Stimulated activated CD4-positive, alpha-beta T cell treated with anti-CD3 and anti-CD28 coated beads, Interleukin-15, amount 100 ng/mL, for 48 hours (primary cell): Measurements from ENCODE around the gene BIRC5.
"Not testable (repeated sequence)": the region's sequence is repeated elsewhere in the genome, so short reads cannot be mapped to it uniquely, and the experiment has no call there.

Experiments used
- DNase-seq, 2 donors: peaks; one replicate each; pipeline ENCODE4 v3.0.0-alpha.2; 2020; ENCODE audit warnings: low read depth in 2 of 2

BIRC5 gene

DNA sequence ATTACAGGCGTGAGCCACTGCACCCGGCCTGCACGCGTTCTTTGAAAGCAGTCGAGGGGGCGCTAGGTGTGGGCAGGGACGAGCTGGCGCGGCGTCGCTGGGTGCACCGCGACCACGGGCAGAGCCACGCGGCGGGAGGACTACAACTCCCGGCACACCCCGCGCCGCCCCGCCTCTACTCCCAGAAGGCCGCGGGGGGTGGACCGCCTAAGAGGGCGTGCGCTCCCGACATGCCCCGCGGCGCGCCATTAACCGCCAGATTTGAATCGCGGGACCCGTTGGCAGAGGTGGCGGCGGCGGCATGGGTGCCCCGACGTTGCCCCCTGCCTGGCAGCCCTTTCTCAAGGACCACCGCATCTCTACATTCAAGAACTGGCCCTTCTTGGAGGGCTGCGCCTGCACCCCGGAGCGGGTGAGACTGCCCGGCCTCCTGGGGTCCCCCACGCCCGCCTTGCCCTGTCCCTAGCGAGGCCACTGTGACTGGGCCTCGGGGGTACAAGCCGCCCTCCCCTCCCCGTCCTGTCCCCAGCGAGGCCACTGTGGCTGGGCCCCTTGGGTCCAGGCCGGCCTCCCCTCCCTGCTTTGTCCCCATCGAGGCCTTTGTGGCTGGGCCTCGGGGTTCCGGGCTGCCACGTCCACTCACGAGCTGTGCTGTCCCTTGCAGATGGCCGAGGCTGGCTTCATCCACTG lies at the start of gene BIRC5:
Gene BIRC5, plus strand, starts transcription at position 238 of the 690 bp plus-strand sequence. Its CDS starts 64 bp downstream, at position 302.
- peak; percentile 83 to 92 for DNase-seq

DNA sequence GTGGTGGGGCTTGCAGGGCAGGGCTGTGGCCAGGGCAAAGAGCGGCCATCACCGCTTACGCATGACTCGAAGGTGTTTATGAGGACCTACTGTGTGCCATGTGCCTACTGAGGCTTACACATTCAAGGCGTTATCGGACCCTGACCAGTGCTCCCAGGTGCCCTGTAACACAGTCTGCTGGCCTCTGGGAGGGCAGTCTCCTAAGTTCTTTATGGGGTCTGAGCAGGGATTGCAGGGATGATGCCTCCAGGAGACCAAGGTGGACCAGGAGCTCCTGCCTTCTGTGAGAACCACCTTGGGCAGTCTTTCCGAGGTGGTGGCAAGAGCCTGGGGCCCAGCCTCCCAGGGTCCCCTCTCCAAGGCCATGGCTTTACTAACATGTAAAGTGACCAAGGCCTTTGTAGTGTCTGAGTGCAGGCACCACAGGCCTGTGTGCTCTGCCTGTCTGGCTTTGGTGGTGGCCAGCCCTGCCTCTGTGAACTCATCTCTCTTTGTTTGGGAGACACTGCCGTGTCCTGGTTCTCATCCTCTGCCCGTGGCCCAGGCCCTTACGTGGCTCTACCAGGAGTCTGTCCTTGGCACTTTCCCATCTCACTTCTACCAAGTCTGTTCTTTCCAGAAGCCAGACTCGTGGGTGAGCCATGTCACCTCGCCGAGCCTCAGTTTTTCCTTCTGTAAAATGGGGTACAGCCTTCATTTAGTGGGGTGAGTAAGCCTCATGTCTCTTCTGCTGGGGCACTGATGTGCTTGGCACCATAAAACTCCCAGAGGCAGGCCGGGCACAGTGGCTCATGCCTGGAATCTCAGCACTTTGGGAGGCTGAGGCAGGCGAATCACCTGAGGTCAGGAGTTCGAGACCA lies 49.1 kb upstream of the BIRC5 start:
- DNase-seq, result no peak

DNA sequence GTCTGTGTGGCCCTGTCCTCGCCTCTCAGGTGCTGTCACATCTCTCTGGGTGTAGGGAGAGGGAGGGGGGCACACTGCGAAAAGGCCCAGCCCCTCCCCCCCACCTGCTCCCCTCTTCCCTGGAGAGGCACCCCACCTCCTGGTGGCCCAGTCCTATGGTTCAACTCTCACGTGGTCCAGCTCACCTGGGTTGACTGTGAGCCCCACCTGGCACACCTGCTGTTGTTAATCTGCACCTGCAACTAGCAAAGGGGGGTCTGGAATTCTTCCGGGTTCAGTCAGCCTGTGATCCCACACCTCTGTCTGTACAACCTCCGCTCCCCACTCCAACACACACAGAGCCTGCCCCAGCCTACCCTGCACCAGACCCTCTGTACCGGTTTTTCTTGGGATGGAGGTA lies 47.6 kb upstream of the BIRC5 start:
- DNase-seq, result no peak

DNA sequence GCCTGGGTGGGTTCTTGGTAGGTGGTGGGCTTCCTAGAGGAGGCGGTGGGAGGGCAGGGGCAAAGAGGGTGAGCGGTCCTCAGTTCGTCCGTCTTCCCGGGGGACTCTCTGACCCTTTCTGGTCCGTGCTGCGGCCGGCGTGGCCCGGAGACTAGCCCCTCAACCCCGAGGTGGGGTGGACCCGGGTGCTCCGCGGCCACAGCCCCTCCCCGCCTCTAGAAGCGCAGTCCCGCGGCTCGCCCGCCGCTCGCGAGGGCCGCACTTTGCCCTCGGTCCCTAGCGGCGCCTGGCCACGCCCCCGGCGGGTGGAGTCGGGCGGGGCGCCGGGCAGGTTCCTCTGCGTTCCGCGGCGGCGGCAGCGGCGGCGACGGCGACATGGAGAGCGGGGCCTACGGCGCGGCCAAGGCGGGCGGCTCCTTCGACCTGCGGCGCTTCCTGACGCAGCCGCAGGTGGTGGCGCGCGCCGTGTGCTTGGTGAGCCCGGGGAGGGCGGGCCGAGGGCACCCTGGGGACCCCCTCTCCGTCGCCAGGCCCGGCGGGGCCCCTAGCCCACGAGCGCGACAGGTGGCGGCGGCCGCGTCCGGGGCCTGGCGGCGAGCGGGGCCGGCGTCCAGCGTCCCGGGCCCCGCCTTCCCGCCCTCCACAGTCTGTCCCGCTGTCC lies 45.7 kb upstream of the BIRC5 start, which contains the start of gene SYNGR2:
Gene SYNGR2, plus strand, starts transcription at position 340 of the 661 bp plus-strand sequence. Its CDS starts 36 bp downstream, at position 376.
- peak; percentile 72 to 87 for DNase-seq

DNA sequence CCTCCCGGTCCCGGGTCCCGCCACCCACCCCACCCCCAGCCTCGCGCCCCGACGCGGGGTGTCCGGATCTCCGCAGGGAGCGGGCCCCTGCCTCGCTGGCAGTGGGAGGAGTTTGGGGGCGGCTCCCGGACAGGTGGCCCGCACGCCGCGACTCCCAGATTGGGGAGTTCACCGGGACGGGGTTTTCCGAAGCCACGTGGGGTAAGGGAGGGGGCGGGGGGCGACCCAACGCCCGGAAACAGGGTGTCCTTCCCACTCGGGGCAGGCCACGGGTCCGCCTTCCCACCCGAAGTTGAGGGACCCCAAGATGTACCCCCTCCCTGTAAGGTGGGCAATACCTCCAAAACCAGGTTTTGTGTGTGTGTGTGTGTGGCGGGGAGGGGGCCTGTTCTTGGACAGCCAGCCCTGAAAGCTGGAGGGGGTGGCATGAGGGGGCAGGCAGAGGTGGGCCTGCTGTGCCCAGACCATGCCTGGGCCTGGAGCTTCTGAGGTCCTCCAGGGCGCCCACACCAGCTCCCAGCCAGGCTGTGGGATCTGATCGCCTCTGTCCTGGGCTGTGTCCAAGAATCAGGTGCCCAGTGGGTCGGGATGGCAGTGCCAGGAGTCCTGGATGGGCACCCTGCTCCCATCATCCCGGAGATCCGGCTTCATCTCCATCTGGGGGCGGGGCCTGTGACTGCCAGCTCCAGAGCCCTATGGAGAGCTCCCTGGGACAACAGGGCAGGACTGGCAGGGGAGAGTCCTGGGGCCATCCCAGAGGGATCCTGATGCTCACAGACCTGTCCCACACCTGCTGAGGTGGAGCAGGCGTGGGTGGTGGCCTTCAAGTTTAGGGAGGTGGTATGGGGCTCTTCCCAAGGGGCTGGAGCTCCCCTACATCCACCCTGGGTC lies 44.9 kb upstream of the BIRC5 start:
- peak in 1 of 2 donors; percentile 53 for DNase-seq

DNA sequence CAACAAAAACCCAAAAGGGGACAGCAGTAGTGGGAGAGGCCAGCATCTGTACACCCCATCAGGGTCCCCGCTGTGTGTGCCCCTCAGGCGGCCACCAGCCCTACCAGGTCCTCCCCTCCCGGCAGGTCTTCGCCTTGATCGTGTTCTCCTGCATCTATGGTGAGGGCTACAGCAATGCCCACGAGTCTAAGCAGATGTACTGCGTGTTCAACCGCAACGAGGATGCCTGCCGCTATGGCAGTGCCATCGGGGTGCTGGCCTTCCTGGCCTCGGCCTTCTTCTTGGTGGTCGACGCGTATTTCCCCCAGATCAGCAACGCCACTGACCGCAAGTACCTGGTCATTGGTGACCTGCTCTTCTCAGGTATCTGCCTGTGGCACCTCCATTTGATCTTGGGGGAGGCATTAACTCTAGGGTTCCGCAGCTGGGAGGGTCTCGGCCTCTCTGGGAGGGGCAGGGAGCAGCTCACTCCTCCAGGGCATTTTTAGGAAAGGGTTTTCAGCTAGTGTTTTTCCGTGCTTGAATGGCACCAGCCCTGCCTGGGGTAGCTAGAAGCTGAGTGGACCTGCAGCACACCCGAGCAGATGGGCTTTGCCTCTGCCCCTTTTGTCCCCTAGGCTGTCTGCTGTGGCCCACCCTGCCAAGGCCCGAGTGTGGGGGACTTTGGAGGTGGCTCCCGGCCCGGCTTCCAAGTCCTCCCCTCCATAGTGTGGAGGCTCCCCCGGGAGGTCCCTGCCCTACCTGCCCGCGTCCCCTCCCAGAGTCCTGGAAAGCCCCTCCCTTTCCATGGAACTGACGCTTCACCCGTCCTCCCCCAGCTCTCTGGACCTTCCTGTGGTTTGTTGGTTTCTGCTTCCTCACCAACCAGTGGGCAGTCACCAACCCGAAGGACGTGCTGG lies 43.1 kb upstream of the BIRC5 start:
- DNase-seq, result no peak

DNA sequence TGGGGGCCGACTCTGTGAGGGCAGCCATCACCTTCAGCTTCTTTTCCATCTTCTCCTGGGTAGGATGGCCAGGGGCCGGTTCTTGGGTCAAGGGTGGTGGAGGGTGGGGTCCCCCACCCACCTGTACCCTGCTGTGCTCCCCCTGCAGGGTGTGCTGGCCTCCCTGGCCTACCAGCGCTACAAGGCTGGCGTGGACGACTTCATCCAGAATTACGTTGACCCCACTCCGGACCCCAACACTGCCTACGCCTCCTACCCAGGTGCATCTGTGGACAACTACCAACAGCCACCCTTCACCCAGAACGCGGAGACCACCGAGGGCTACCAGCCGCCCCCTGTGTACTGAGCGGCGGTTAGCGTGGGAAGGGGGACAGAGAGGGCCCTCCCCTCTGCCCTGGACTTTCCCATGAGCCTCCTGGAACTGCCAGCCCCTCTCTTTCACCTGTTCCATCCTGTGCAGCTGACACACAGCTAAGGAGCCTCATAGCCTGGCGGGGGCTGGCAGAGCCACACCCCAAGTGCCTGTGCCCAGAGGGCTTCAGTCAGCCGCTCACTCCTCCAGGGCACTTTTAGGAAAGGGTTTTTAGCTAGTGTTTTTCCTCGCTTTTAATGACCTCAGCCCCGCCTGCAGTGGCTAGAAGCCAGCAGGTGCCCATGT lies 42.3 kb upstream of the BIRC5 start:
- DNase-seq, result not testable (repeated sequence)

DNA sequence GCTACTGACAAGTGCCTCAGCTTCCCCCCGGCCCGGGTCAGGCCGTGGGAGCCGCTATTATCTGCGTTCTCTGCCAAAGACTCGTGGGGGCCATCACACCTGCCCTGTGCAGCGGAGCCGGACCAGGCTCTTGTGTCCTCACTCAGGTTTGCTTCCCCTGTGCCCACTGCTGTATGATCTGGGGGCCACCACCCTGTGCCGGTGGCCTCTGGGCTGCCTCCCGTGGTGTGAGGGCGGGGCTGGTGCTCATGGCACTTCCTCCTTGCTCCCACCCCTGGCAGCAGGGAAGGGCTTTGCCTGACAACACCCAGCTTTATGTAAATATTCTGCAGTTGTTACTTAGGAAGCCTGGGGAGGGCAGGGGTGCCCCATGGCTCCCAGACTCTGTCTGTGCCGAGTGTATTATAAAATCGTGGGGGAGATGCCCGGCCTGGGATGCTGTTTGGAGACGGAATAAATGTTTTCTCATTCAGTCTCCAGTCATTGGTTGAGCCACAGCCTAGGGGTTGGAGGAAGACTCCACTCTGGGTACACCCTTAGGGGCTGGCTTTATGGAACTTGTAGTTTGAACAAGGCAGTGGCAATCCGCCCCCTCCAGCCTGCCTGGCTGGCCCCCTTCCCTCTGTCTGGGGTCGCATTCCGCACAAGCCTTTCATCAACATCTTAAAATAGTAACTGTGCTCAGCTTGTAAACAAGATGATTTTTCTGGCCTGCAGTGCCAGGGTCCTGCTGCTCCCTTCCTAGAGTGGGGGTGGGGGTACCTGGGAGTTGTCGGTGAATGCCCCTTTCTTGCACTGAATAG lies 41.6 kb upstream of the BIRC5 start:
- no peak for DNase-seq

DNA sequence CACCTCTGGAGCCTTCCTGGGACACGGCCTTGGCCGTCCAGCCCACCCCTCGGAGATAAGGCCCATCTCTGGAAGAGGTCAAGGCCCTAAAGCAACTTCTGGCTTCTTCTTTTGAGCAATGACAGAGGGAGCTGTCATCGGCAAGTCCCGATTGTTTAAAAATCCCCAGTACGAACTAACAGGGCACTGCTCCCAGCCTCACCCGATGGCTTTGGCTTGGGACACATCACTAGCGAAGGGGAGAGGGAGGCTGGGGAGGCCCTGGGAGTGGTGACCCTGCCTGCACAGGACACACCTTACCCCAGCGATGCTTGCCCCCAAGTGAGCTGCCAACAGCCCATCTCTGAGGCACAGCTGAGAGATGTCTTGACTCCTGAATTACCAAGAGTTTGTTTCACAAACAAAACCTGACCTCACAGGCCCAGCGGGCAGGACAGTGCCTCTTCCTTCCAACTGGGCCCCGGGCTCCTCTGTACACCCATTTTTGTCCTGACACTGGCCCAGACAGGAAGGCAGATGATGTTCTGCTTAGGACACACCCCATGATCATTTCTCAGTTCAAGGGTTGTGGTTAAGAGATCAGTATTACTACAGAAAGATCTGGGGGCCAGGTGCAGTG lies 40.8 kb upstream of the BIRC5 start:
- no peak for DNase-seq

DNA sequence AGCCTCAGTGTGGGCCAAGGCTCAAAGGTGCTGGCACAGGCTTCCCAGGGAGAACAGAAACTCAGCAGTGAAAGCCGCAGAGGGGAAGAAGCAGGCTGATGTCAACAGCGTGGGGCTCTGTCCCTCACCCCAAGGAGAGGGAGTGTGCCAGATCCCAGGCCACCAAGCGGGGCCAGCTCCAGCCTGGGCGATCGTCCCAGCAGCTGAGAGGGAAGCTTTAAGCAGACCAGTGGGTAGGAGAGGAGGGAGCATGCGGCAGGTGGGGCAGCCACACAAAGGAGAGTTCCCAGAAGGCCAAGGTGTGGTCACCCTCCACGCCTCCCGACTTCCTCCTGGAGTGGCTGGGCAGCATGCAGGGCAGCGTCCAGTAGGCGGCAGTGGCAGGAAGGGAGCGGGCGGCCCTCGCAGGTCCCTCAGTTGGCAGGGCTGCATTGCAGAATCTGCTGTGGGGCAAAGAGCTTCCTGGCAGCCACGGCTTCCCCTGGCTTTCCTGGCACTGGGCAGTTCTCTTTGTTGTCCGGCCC lies 39.6 kb upstream of the BIRC5 start:
- DNase-seq, result no peak

DNA sequence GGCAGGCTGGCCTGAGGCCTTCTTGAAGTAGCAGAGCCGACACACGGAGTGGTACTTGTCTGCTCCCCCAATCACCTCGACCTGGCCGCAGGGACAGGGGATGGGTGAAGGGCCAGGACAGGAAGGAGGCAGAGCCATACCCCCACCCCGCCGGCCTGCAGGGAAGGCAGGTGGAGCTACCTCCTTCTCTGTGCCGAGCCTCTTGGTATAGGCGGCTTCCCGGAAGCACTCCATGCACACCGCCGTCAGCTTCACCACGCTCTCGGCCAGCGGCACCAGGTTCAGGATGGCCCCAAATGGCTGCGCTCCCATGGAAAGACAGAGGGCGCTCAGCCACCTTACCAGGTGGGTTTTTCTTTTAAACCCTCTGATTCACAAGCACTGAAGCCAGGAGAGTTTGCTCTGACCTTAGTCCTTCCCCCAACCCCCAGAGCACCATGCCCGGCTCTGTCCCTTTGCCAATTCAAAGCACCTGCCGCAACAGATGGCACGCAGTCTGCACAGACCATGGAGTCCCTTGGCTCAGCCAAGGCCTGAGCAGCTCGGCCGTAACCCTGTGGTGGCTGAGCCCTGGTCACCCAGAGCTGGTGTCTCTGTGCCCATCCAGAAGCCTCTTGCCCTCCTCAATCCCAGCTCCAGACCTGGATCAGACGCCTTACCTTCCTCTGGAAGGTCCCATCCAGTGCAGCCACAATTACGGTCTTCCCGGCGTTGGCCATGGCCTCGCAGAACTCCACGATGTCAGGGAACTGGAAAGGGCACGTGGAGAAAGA lies 39.0 kb upstream of the BIRC5 start:
- no peak for DNase-seq

DNA sequence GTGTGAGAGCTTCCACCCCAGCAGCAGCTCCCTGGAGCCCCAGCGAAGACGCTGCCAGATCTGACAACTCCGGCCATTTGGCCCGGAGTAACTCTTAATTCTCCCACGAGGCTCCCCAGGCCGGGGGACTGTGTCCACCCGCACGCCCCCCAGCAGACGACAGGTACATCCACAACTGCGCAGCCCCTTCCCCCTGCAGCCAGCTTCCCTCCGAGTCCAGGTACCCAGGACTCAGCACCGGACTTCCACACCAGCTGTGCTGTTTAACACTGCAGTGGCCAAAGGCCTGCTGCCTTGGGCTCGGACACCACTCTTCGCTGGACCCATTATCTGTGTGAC lies 38.4 kb upstream of the BIRC5 start:
- DNase-seq, result no peak

DNA sequence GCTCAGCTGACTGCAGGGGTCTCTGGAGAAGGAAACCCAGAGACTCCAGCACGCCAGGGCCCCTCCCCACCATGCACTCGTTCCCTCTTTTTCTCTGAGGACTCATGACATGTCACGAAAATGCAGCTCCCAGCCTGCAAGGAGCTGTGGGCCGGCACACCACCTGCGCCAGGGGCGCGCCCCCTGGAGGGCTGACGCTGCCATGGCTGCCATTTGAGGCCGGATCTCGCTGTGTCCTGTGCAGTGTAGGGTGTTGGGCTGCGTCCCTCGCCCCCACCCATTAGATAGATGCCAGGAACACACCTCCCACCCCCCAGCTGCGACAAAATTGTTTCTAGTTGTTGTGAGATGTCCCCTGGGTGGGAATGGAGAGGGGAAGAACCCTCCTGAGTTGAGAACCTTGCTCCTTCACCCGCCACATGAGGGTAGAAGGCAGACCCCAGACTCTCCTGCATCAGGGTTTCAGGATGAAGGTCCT lies 37.5 kb upstream of the BIRC5 start:
- peak; percentile 52 to 69 for DNase-seq

DNA sequence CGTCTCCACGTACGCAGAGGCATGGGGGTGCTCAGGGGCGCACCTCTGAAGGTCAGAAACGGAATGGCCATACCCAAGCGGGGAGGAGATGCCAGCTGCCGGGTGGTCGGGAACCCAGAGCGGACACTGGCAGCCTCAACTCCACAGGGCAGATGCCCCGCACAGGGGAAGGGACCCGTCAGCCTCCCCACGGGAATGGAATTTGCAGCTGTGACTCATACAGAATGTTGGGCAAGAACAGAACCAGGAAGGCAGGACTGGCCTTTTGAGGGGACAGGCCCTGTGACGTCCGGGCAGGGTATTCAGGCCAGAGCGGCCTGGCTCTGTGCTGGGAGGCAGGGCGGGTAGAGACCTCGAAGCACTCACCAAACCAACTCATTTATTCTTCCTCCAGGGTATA lies 34.7 kb upstream of the BIRC5 start:
- DNase-seq, result no peak

DNA sequence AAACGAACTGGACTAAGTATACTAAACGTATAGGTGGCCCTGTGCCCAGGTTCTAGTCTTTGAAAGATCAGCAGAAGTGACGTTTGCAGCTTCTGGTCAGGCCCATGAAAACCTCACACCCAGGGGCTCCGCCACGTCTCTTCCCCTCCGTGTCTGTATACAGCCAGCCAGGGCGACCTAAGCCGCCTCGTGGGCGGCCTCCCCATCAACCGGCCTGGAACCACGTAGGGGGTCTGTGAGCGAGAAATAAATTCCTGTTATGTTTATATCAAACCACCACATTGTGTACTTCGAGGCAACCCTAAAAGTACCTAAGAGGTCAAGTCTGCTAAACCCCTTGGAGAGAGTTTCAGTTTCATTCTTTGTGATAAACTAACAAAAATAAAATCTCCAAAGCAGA lies 34.0 kb upstream of the BIRC5 start:
- no peak for DNase-seq

DNA sequence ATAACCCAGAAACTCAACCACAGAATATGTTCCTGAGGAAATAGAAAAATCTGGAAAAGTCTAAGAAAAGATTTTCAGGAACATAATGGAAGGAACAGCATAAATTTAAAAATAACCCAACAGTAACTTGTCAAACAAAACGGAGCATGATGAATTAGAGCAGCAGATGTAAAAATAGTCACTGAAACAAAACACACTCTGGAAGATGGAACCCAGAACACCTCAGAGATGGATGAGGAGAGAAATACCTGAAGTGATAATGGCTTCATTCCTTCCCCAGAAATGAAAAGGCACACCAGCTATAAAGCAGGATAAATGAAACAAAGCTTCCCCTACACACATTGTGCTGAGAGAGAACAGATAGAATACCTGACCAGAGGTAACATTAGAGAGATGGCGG lies 33.5 kb upstream of the BIRC5 start:
- DNase-seq, result no peak

DNA sequence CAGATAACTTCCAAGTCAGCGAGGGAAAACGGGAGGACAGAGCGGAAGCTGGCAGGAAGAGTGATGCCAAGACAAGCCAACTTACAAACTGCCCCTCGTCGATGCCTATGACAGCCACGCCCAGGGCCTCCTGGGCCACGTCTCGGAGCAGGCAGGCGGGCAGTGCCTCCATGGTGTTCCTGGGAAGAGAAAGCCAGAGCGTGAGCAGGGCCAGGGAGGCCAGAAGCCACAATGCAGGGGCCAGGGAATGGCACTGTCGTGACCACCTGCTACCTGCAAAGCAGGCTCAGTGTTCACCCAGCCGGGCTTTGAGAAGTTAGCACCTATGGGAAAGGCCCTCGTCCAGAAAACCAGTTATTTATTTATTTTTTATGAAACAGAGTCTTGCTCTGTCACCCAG lies 31.5 kb upstream of the BIRC5 start:
- DNase-seq, result no peak

DNA sequence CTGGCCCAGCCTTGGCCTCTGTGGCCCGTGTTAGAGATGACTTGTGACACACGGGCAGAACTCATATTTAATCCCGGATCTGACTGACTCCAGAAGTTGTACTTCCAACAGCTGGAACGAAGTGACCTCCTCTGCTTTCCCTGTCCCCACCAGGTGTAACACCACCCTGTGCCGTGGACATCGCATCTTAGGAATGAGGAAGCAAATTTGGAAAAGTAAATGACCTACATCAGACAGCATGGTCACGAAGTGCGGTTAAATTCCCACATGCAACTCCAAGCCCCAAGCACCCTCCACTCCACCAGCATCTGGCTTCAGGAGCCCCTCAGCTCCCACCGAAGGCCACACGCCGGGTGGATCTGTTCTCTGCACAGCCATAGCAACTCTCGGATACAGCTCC lies 30.1 kb upstream of the BIRC5 start:
- DNase-seq, result no peak
